Ishikawa (cell line): ENCODE measurements around the gene CEP57L1.

Source experiments
- CEBPB ChIP-seq: IDR thresholded peaks from 2 replicates; pipeline ENCODE4 v1.6.1; 2012
- CREB1 ChIP-seq: IDR thresholded peaks from 2 replicates; pipeline ENCODE4 v1.6.1; 2012; ENCODE audit warnings: low read depth
- EGR1 ChIP-seq: IDR thresholded peaks from 2 replicates; pipeline ENCODE4 v1.6.1; 2012
- EP300 ChIP-seq: IDR thresholded peaks from 2 replicates; pipeline ENCODE4 v1.6.1; 2012; ENCODE audit warnings: borderline replicate concordance
- FOXM1 ChIP-seq: IDR thresholded peaks from 2 replicates; pipeline ENCODE4 v1.6.1; 2012; ENCODE audit warnings: low read depth, borderline replicate concordance
- NFIC ChIP-seq: IDR thresholded peaks from 2 replicates; pipeline ENCODE4 v1.6.1; 2012
- RAD21 ChIP-seq: IDR thresholded peaks from 2 replicates; pipeline ENCODE4 v1.6.1; 2012; ENCODE audit warnings: low read depth
- TAF1 ChIP-seq: IDR thresholded peaks from 2 replicates; pipeline ENCODE4 v1.6.1; 2012; ENCODE audit warnings: low read depth, mild to moderate bottlenecking
- TCF12 ChIP-seq: IDR thresholded peaks from 2 replicates; pipeline ENCODE4 v1.6.1; 2012; ENCODE audit warnings: low read depth
- TEAD4 ChIP-seq: IDR thresholded peaks from 2 replicates; pipeline ENCODE4 v1.6.1; 2012
- YY1 ChIP-seq: IDR thresholded peaks from 2 replicates; pipeline ENCODE4 v1.6.1; 2012; ENCODE audit warnings: low read depth
- ZBTB7A ChIP-seq: IDR thresholded peaks from 2 replicates; pipeline ENCODE4 v1.6.1; 2012; ENCODE audit warnings: low read depth
- TF ChIP-seq, protein P1 (sequence below): IDR thresholded peaks from 2 replicates; pipeline ENCODE4 v1.6.1; 2012
- TF ChIP-seq, protein P2 (sequence below): IDR thresholded peaks from 2 replicates; pipeline ENCODE4 v1.6.1; 2012
- TF ChIP-seq, protein P3 (sequence below): IDR thresholded peaks from 2 replicates; pipeline ENCODE4 v1.6.1; 2012; ENCODE audit warnings: low read depth, mild to moderate bottlenecking

CEP57L1 gene

DNA sequence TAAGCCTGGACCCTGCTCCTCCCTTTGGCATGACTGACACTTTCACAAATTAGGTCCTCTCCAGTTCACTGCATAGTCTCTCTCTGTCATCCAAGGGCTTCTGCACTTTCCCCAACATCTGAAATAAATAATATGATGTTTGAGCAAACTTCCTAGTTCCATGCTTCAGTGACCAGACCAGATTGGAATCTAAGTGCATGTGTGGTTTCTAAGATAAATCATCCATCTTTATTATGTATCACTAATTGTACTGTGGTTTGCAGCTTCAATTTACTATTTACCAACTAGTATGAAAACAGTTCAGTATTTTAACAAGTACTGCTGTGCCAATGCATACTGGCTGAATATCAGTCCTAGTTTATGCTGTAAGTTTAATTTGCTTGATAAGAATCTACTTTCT, 19.4 kb upstream of the CEP57L1 start:
- TF ChIP-seq YY1 (no peak), RAD21 (no peak), CEBPB (no peak), EP300 (no peak), EGR1 (no peak), FOXM1 (no peak), CREB1 (no peak), TAF1 (no peak), NFIC (no peak), TCF12 (no peak), ZBTB7A (no peak), TEAD4 (no peak)
- TF ChIP-seq, protein P1, sequence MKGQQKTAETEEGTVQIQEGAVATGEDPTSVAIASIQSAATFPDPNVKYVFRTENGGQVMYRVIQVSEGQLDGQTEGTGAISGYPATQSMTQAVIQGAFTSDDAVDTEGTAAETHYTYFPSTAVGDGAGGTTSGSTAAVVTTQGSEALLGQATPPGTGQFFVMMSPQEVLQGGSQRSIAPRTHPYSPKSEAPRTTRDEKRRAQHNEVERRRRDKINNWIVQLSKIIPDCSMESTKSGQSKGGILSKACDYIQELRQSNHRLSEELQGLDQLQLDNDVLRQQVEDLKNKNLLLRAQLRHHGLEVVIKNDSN, result no peak
- TF ChIP-seq, protein P2, sequence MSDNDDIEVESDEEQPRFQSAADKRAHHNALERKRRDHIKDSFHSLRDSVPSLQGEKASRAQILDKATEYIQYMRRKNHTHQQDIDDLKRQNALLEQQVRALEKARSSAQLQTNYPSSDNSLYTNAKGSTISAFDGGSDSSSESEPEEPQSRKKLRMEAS, result no peak
- TF ChIP-seq, protein P3, sequence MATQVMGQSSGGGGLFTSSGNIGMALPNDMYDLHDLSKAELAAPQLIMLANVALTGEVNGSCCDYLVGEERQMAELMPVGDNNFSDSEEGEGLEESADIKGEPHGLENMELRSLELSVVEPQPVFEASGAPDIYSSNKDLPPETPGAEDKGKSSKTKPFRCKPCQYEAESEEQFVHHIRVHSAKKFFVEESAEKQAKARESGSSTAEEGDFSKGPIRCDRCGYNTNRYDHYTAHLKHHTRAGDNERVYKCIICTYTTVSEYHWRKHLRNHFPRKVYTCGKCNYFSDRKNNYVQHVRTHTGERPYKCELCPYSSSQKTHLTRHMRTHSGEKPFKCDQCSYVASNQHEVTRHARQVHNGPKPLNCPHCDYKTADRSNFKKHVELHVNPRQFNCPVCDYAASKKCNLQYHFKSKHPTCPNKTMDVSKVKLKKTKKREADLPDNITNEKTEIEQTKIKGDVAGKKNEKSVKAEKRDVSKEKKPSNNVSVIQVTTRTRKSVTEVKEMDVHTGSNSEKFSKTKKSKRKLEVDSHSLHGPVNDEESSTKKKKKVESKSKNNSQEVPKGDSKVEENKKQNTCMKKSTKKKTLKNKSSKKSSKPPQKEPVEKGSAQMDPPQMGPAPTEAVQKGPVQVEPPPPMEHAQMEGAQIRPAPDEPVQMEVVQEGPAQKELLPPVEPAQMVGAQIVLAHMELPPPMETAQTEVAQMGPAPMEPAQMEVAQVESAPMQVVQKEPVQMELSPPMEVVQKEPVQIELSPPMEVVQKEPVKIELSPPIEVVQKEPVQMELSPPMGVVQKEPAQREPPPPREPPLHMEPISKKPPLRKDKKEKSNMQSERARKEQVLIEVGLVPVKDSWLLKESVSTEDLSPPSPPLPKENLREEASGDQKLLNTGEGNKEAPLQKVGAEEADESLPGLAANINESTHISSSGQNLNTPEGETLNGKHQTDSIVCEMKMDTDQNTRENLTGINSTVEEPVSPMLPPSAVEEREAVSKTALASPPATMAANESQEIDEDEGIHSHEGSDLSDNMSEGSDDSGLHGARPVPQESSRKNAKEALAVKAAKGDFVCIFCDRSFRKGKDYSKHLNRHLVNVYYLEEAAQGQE, result no peak

DNA sequence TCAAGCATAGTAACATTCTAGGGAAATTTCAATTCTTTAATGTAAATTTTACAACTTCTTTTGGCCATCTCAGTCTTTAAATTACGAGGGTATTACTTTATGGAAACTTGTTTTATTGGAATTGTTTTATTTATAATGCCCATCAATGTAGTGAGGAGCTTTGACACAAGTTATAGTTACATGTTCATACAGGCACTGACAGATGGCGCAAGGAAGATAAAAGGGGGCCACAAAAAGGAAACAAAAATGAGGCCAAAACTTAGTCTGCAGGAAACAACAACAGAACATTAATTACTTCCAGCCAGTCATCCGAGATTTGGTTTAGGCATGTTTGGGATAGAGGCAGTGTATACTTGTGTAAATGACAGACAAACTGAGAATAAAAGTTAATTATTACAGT, 18.9 kb upstream of the CEP57L1 start:
- TF ChIP-seq CEBPB (no peak), NFIC (no peak), CREB1 (no peak), TEAD4 (no peak), YY1 (no peak), EP300 (no peak), TAF1 (no peak), TCF12 (no peak), FOXM1 (no peak), EGR1 (no peak), ZBTB7A (no peak)
- TF ChIP-seq, protein P2, result no peak
- TF ChIP-seq, protein P1, result no peak
- TF ChIP-seq, protein P3, result no peak

DNA sequence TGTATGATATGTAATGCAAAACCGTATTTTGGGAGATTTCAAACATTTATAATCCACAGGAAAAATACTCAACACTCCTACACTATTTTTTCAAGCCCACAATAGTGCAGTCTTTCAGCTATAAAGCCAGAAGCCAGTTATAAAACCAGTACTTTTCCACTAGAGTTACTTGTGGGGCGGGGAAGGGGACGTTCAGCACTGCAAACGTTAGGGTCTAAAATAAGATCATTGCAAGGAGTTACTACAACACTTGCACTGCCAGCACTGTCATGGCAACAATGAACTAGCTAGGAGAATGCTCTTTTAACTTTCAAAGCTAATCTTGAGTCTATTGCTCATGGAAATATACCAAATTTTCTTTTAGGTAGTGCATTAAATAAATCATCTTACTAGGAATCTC, 15.3 kb upstream of the CEP57L1 start:
- no peak for TF ChIP-seq NFIC
- no peak for TF ChIP-seq ZBTB7A
- no peak for TF ChIP-seq CEBPB

DNA sequence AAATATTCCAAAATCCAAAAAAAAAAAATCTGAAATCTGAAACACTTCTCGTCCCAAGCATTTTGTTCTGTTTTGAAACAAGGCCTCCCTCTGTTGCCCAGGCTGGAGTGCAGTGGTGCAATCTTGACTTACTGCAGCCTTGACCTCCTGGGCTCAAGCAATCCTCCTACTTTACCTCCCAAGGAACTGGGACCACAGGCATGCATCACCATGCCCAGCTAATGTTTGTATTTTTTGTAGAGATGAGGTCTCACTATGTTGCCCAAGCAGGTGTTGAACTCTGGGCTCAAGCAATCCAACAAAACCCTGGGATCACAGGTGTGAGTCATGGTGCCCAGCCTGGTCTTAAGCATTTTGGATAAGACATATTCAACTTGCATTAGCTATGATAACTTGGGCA, 14.3 kb upstream of the CEP57L1 start:
- TF ChIP-seq RAD21 (no peak), TCF12 (no peak)
- TF ChIP-seq, protein P1, result no peak

DNA sequence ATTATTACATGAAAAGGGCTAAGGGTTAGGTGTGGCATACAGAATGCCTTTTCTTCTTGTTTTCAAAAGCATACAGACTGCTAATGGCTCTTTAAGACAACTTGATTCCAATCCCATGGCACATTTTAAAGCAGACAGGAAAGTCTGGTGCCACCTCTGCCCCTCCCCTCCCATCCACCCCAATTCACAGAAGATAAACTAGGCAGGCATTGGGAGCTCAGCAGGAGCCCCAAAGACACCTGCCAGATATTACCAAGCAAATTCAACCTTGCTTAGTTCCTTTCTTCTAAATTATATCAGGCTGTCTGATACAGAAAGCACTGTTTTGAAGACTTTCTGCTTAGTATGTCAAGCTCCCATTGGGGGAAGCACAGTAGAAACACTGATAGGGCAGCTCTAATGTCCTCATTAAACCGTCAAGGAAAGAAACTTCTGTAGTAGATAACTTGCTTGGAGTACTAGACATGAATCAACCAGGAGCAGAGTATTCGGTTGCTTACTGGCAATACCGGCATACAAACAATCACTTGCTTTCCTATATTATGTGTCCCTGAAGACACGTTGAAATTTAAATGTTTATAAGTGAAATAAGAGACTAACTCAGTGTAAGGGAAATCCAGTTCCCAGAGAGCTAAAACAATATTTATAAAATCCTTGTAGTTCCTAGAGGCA, 13.7 kb upstream of the CEP57L1 start:
- TF ChIP-seq YY1 (no peak), FOXM1 (no peak)
- TF ChIP-seq, protein P1, result no peak

DNA sequence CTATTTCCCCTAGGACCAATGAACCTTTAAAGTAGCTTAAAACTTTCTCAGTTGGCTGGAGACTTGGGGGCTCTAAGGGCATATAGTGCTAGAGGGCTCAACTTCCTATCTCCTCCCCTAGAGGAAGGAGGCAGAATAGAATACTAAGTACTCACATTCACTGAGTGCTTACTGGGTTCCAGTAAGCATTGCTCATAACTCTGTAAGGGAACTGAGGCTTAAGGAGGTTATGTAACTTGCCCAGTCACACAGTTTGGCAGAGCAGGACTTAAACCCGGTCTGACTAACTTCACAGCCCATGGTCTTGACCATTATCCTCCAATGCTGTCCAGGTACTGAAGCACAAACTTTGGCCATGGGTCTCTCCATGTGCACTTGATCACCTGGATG, 13.1 kb upstream of the CEP57L1 start:
- TF ChIP-seq TEAD4, result no peak
- TF ChIP-seq YY1, result no peak
- no peak for TF ChIP-seq RAD21
- no peak for TF ChIP-seq CEBPB
- TF ChIP-seq CREB1, result no peak
- TF ChIP-seq NFIC, result no peak
- TF ChIP-seq, protein P2, result no peak
- TF ChIP-seq ZBTB7A, result no peak
- TF ChIP-seq TAF1, result no peak
- no peak for TF ChIP-seq EGR1
- TF ChIP-seq EP300, result no peak
- TF ChIP-seq, protein P1, result no peak
- TF ChIP-seq, protein P3, result no peak
- no peak for TF ChIP-seq FOXM1
- TF ChIP-seq TCF12, result no peak
